Posterior vena cava (tissue), 2 donors: ENCODE measurements around the gene EPB41L1. TPM values are rescaled to one million over a fixed set of nuclear protein-coding genes. Genes with fewer than 3 reads are reported as not detected.
A peak's percentile ranks its signal among the peaks of the same experiment; 100 is the strongest.

ENCODE experiments used
- DNase-seq: peaks from one replicate; pipeline ENCODE4 v3.0.0-alpha.2; 2020; ENCODE audit warnings: low spot score
- intact Hi-C, 2 donors: fragments of 100-400 bp; cut with DNase I; formaldehyde crosslinking; loops; one replicate each; pipeline versions ENCODE4 v1.14.1 to v1.14.2; 2022 to 2023
- total RNA-seq, 2 donors: library from RNA; stranded (reverse); fragmentation: NEBNext Ultra II Directional; extraction: Animal tissue kit (Norgen Biotek cat#: 25700); gene quantifications; one replicate each; pipeline ENCODE4 v1.2.1, GENCODE V29; 2021
- donor health status: DM: yes; HTN: yes; CAD: no.
- donor health status: DM: yes; HTN: yes; CAD: no.

Gene EPB41L1
- total RNA-seq, 2 donors from 2014 or later = 39.3 to 58.2 TPM

GRCh38 chr20:36206641-36207040, 52.1 kb downstream of the EPB41L1 start:
- intact Hi-C loops = no loop called here
- peak; percentile 64 for DNase-seq

- no peak for DNase-seq
- intact Hi-C loops = no loop called here
Observed at GRCh38 chr20:36207602-36208001, 53.1 kb downstream of the EPB41L1 start.

GRCh38 chr20:36208257-36208656, 53.7 kb downstream of the EPB41L1 start:
- intact Hi-C loops = no loop called here
- DNase-seq = no peak

DNA sequence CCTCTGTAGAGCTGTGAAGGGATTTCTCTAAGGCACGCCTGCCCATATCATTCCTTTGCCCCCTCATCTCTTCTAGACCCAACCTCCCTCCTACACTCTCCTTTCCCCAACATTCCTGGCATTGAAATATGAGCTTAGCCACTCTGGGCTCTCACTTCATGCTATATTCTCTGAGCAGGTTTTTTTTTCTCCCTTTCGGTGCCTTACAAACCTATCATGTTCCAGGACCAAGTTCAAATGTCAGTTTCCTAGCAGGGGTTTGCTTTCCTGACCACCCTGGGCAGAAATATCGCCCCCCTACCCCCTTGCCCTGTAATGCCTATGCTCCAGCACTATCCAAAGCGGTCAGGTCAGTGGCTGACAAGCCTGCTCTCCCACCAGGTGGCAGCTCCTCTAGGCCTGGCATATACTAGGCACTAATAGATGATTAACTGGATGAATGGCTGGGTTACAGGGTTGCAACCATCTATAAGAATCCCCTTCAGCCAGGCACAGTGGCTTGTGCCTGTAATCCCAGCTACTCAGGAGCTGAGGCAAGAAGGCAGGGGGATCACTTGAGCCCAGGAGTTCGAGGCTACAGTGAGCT, 56.0 kb downstream of the EPB41L1 start:
- no peak for DNase-seq
- intact Hi-C loops = loop anchor here in 1 of 2 donors (5.0 kb wide), 1 partner anchor 227 kb away; no protein-coding TSS in a partner anchor

- no peak for DNase-seq
- intact Hi-C loops = loop anchor here in 1 of 2 donors (5.0 kb wide), 1 partner anchor 224 kb away; no protein-coding TSS in a partner anchor
Observed at GRCh38 chr20:36213362-36213761, 58.8 kb downstream of the EPB41L1 start.

DNA sequence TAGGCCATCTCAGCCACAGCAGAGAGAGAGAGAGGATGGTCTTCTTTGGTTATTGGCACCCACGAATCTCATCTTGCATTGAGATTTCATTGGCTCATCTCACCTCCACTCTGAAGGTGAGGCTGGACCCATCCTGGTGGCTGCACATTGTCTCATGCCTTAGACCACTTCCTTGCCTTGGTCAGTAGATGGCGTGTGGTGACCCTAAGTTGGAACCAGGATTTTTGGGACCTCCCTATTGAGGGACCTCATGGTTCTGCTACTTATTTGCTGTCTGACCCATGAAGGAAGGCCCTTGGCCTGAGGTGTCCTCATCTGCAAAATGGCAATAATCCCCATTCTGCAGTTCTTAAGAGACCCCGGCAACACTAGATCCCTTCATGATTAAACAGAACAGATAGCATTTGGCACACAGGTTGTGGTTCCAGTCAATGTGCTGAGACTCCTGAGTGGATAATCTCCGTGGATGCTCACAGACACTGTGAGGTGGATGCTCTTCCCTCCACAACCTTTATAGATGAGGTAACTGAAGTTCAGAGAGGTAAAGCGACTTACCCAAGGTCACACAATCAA, 60.2 kb downstream of the EPB41L1 start:
- intact Hi-C loops = loop anchor here in 1 of 2 donors (5.0 kb wide), 1 partner anchor 223 kb away; no protein-coding TSS in a partner anchor
- DNase-seq = no peak

DNA sequence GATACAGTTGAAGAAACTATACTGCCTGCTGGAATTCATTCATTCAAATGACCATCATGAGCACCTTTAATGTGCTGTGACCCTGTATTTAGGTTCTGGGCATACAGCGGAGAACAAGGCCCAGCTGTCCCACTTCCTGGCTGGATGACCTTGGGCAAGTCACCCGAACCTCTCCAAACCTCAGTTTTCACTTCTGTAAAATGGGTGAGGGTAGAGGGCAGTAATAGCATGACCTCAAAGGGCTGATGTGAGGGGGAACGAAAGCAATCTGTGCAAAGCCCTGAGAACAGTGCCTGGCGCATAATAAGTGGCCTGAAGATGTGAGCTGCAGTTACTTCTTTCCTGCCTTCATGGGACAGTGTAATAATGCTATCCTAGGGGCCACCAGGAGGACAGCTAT, 61.2 kb downstream of the EPB41L1 start:
- intact Hi-C loops = no loop called here
- no peak for DNase-seq

GRCh38 chr20:36216314-36217025, 61.9 kb downstream of the EPB41L1 start:
- intact Hi-C loops = no loop called here
- no peak for DNase-seq

GRCh38 chr20:36217226-36217625, 62.7 kb downstream of the EPB41L1 start:
- intact Hi-C loops = no loop called here

GRCh38 chr20:36218380-36219064, 64.0 kb downstream of the EPB41L1 start:
- peak; percentile 41 for DNase-seq
- intact Hi-C loops = no loop called here

More at GRCh38 chr20:36217226-36217625, 62.7 kb downstream of the EPB41L1 start:
- DNase-seq = peak; percentile 65

DNA sequence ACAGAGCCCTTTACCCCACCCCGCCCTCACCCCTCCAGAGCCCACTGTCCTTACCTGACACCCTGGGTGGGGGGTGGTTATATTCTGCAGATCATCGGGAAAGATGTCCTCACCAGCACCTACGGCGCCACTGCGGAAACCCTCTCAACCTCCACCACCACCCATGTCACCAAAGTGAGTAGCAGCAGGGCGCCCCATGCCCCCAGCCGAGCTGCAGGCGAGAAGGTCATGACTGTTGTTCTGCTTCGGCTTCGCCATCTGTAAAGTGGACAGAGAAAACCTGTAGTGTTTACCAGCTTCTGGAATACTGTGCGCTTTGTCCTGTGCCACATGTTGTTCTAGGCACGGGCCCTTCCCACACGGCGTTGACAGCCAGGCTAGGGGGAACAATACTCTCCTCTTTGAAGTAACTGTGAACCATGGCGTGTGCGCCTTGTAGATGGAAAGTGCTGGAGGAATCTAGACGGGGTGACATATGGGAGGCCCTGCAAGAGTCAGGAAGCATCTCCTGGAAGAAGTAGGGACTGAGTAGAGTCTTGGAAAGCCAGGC, 65.2 kb downstream of the EPB41L1 start:
- intact Hi-C loops = no loop called here
- DNase-seq = peak; percentile 66

GRCh38 chr20:36225666-36226065, 71.1 kb downstream of the EPB41L1 start:
- no peak for DNase-seq
- intact Hi-C loops = loop anchor here in 1 of 2 donors (5.0 kb wide), 1 partner anchor 768 kb away; the partner anchor contains the start of gene CEP250

DNA sequence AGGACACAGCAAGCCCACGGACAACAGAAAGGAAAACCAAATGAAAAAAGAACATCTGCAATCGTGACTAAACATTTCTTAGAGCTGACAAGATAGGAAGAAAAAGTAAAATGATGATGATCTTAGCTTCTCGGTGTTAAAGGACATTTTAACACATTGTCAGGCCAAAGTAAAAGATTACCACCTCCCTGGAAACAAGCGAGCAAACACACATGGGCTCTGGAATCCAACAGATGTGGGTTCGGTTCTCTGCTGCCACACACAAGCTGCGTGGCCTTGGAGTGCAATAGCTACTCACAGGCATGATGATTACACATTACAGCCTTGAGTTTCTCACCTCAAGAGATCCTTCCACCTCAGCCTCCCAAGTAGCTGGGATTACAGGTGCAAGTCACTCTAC, 74.2 kb downstream of the EPB41L1 start:
- no peak for DNase-seq
- intact Hi-C loops = loop anchor here in 1 of 2 donors (5.0 kb wide), 1 partner anchor 771 kb away; the partner anchor contains the start of gene CEP250

DNA sequence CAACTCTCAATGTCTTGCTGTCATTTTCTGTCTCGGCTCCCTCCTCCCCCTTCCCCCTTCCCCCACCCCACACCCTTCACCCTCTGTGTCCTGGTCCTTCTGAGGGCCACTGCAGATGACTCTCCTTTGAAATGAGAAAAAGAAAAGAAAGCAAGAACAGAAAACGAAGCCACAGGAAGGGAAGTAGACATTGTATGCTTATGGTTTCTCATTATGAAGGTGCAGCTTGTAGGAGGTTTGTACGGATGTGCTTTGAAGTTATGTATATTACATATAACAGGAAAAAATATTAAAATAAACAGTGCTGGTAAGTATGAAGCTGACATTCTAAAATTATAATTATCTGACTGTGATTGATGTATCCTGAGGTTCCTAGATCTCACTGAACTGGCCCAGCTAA, 75.5 kb downstream of the EPB41L1 start:
- intact Hi-C loops = loop anchor here in 1 of 2 donors (5.0 kb wide), 1 partner anchor 457 kb away; no protein-coding TSS in a partner anchor
- DNase-seq = no peak

GRCh38 chr20:36231331-36231730, 76.8 kb downstream of the EPB41L1 start:
- intact Hi-C loops = loop anchor here in 1 of 2 donors (5.0 kb wide), 1 partner anchor 456 kb away; no protein-coding TSS in a partner anchor
- no peak for DNase-seq

DNA sequence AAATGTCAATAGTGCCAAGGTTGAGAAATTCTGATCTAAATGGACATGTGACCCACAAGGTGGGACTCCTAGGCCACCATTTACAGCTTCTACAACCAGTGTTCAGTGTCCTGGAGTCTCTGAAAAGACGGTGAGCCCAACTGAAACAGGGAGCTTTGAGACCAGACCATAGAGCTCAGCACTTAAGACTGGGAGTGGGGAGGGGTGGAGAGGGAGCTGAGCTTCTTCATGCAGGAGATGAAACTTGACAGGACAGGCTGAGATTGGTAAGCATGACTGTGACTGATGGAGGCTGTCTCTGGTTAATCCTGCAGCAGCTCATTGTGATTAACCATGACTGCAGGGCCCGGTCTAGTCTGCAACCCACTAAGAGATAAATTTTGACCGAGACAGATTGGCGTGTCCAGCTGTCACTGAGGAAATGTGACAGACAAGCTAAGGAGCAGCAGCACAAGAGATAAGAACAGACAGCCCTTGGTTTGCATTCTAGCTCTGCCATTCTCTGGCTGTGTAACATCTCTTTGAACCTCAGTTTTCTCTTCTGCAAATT, 80.3 kb downstream of the EPB41L1 start:
- no peak for DNase-seq
- intact Hi-C loops = loop anchor here in 1 of 2 donors (5.0 kb wide), 1 partner anchor 452 kb away; no protein-coding TSS in a partner anchor

- DNase-seq = peak; percentile 93
- intact Hi-C loops = no loop called here
Observed at GRCh38 chr20:36235892-36236785, 81.6 kb downstream of the EPB41L1 start, which contains the start of gene AAR2. AAR2 (plus strand) TSS chr20:36236478; CDS start chr20:36239869, 3,391 bp downstream.

GRCh38 chr20:36236786-36237121, 82.2 kb downstream of the EPB41L1 start:
- intact Hi-C loops = no loop called here
- no peak for DNase-seq
